OCI-LY1 (cell line): ENCODE results near the gene CTNNA2.

Experiments
- H2AFZ ChIP-seq: fragments of 200-600 bp; sonication (generic), shearing (Covaris generic); 2 replicates; pipeline ENCODE4 v1.6.0; 2014; ENCODE audit warnings: antibody characterized with exemption, mild to moderate bottlenecking, low read length
- H3F3A ChIP-seq: fragments of 200-600 bp; sonication (generic), shearing (Covaris generic); 2 replicates; pipeline ENCODE4 v1.6.0; 2014; ENCODE audit warnings: mild to moderate bottlenecking, antibody characterized with exemption, low read length, moderate library complexity; ENCODE audit not compliant: insufficient read depth
- H3K27ac ChIP-seq: fragments of 200-600 bp; sonication (generic); 2 replicates; pipeline ENCODE4 v1.5.1; 2014; ENCODE audit warnings: low read length, mixed run types, mild to moderate bottlenecking, low read depth; ENCODE audit not compliant: poor library complexity, severe bottlenecking
- H3K27me3 ChIP-seq: fragments of 200-600 bp; sonication (generic); 2 replicates; pipeline ENCODE4 v1.6.0; 2014; ENCODE audit warnings: antibody characterized with exemption, mild to moderate bottlenecking, low read length, moderate library complexity; ENCODE audit not compliant: insufficient read depth
- H3K36me3 ChIP-seq: fragments of 200-600 bp; sonication (generic); 2 replicates; pipeline ENCODE4 v1.6.1; 2014; ENCODE audit warnings: mild to moderate bottlenecking, antibody characterized with exemption, low read length, moderate library complexity, mixed read lengths; ENCODE audit not compliant: insufficient read depth
- H3K4me1 ChIP-seq: fragments of 200-600 bp; sonication (generic); 2 replicates; pipeline ENCODE4 v1.5.1; 2014; ENCODE audit warnings: mild to moderate bottlenecking, low read length, moderate library complexity; ENCODE audit not compliant: insufficient read depth, severe bottlenecking
- H3K4me2 ChIP-seq: fragments of 200-600 bp; sonication (generic), shearing (Covaris generic); 2 replicates; pipeline ENCODE4 v1.6.1; 2014; ENCODE audit warnings: low read length
- H3K4me3 ChIP-seq: fragments of 200-600 bp; sonication (generic); 2 replicates; pipeline ENCODE4 v1.5.1; 2014; ENCODE audit warnings: low read length, low read depth, mild to moderate bottlenecking, mixed read lengths; ENCODE audit not compliant: poor library complexity, severe bottlenecking
- H3K79me2 ChIP-seq: fragments of 200-600 bp; shearing (Covaris generic); 2 replicates; pipeline ENCODE4 v1.6.1; 2016; ENCODE audit warnings: mixed run types, low read length, mixed read lengths; ENCODE audit not compliant: insufficient read depth
- H3K9ac ChIP-seq: fragments of 200-600 bp; sonication (generic), shearing (Covaris generic); 2 replicates; pipeline ENCODE4 v1.6.1; 2014; ENCODE audit warnings: mild to moderate bottlenecking, low read length, mixed read lengths
- H3K9me2 ChIP-seq: fragments of 200-600 bp; sonication (generic), shearing (Covaris generic); 2 replicates; pipeline ENCODE4 v1.6.1; 2014; ENCODE audit warnings: low read depth, mild to moderate bottlenecking, low read length, mixed read lengths
- H3K9me3 ChIP-seq: fragments of 200-600 bp; shearing (Covaris generic); 2 replicates; pipeline ENCODE4 v1.6.1; 2014; ENCODE audit warnings: low read length, mixed read lengths
- H4K20me1 ChIP-seq: fragments of 200-600 bp; sonication (generic), shearing (Covaris generic); 2 replicates; pipeline ENCODE4 v1.6.0; 2016; ENCODE audit warnings: mild to moderate bottlenecking, low read length; ENCODE audit not compliant: insufficient read depth
- CTCF ChIP-seq: fragments of 200-600 bp; sonication (generic), shearing (Covaris generic); IDR thresholded peaks from 2 replicates; pipeline ENCODE4 v1.5.1; 2017; ENCODE audit warnings: mild to moderate bottlenecking, antibody characterized with exemption, low read length, moderate library complexity, mixed read lengths
- EZH2 ChIP-seq: fragments of 200-600 bp; sonication (generic), shearing (Covaris generic); IDR thresholded peaks from 2 replicates; pipeline ENCODE4 v1.8.0; 2017; ENCODE audit warnings: borderline replicate concordance, mixed run types, mild to moderate bottlenecking, antibody characterized with exemption, low read length, moderate library complexity, mixed read lengths

The CTNNA2 gene

GRCh38 chr2:79835911-79836310 is 323.1 kb downstream of the CTNNA2 start:
- H3K27ac ChIP-seq: no peak overlapping the region
- H3K9me2 ChIP-seq: no peaks in the 10 kb centered on the region
- H3F3A ChIP-seq: no peaks in the 10 kb centered on the region

GRCh38 chr2:79844011-79844410 is 331.2 kb downstream of the CTNNA2 start:
- H3K36me3 ChIP-seq: no peaks in the 10 kb centered on the region
- H3K9me2 ChIP-seq: no peaks in the 10 kb centered on the region
- no peak overlapping the region for H3K4me3 ChIP-seq
- H3K79me2 ChIP-seq: no peaks in the 10 kb centered on the region
- no peaks in the 10 kb centered on the region for H3F3A ChIP-seq
- H3K4me1 ChIP-seq: no peaks in the 10 kb centered on the region
- H4K20me1 ChIP-seq: no peaks in the 10 kb centered on the region
- TF ChIP-seq EZH2 (no peak), CTCF (no peak)
- H3K27ac ChIP-seq: no peak overlapping the region
- H3K4me2 ChIP-seq: no peak overlapping the region
- H3K9ac ChIP-seq: no peak overlapping the region
- no peaks in the 10 kb centered on the region for H3K9me3 ChIP-seq
- H2AFZ ChIP-seq: no peak overlapping the region
- no peaks in the 10 kb centered on the region for H3K27me3 ChIP-seq

More at GRCh38 chr2:79835911-79836310, 323.1 kb downstream of the CTNNA2 start:
- Histone ChIP-seq H2AFZ (no peak overlapping the region), H3K4me2 (no peak overlapping the region), H3K4me3 (no peak overlapping the region), H3K4me1 (no peaks in the 10 kb centered on the region), H3K36me3 (no peaks in the 10 kb centered on the region), H4K20me1 (no peaks in the 10 kb centered on the region), H3K9ac (no peak overlapping the region), H3K9me3 (no peaks in the 10 kb centered on the region), H3K79me2 (no peaks in the 10 kb centered on the region), H3K27me3 (no peaks in the 10 kb centered on the region)
- no peak for TF ChIP-seq CTCF
- no peak for TF ChIP-seq EZH2

- Histone ChIP-seq H3K4me3 (no peak overlapping the region), H3F3A (no peaks in the 10 kb centered on the region), H3K9me2 (no peaks in the 10 kb centered on the region), H3K79me2 (no peaks in the 10 kb centered on the region), H4K20me1 (no peaks in the 10 kb centered on the region), H3K27ac (no peak overlapping the region), H2AFZ (no peak overlapping the region), H3K36me3 (no peaks in the 10 kb centered on the region), H3K4me1 (no peaks in the 10 kb centered on the region), H3K9ac (no peak overlapping the region), H3K27me3 (no peaks in the 10 kb centered on the region), H3K4me2 (no peak overlapping the region), H3K9me3 (no peaks in the 10 kb centered on the region)
- TF ChIP-seq EZH2 (no peak), CTCF (no peak)
These were observed 334.0 kb downstream of the CTNNA2 start for GRCh38 chr2:79846878-79847277.
